Caki2 (cell line): ENCODE results near the gene CREG1. TPM values are rescaled to one million over a fixed set of nuclear protein-coding genes. Genes with fewer than 3 reads are reported as not detected.

Experiments
- DNase-seq: peaks from one replicate; pipeline ENCODE4 v3.0.0-alpha.2; 2015; ENCODE audit warnings: low read depth
- in situ Hi-C: cut with HindIII; loops from 2 replicates; pipeline ENCODE4 v1.10.0; 2016; ENCODE audit warnings: low sequenced_read_pairs, low pct_unique_long_range_greater_than_20kb, mixed read lengths
- total RNA-seq: library from RNA; depleted of rRNA; stranded (reverse); fragments of >200 nt; shearing (Covaris generic); gene quantifications from 2 replicates; pipeline ENCODE4 v1.2.3, GENCODE V29; 2014; ENCODE audit warnings: low replicate concordance

Gene CREG1
- total RNA-seq, 1 experiment from 2014 or later, result 221 TPM

GRCh38 chr1:167516404-167517388 lies 36.9 kb downstream of the CREG1 start:
- in situ Hi-C loops, result no loop called here
- DNase-seq, result no peak

GRCh38 chr1:167515893-167516321 lies 37.7 kb downstream of the CREG1 start:
- in situ Hi-C loops, result no loop called here
- DNase-seq, result no peak

- in situ Hi-C loops, result no loop called here
- no peak for DNase-seq
Measured at GRCh38 chr1:167515461-167515860, 38.1 kb downstream of the CREG1 start.

GRCh38 chr1:167514288-167514687 lies 39.3 kb downstream of the CREG1 start:
- in situ Hi-C loops, result no loop called here

GRCh38 chr1:167512046-167512654 lies 41.4 kb downstream of the CREG1 start:
- no peak for DNase-seq
- in situ Hi-C loops, result no loop called here

More at GRCh38 chr1:167514288-167514687, 39.3 kb downstream of the CREG1 start:
- no peak for DNase-seq

- no peak for DNase-seq
- in situ Hi-C loops, result no loop called here
Measured at GRCh38 chr1:167511374-167511986, 42.1 kb downstream of the CREG1 start.

GRCh38 chr1:167510881-167511280 lies 42.7 kb downstream of the CREG1 start:
- no peak for DNase-seq
- in situ Hi-C loops, result no loop called here

GRCh38 chr1:167510244-167510643 lies 43.3 kb downstream of the CREG1 start:
- in situ Hi-C loops, result no loop called here
- DNase-seq, result no peak

GRCh38 chr1:167509587-167509986 lies 44.0 kb downstream of the CREG1 start:
- in situ Hi-C loops, result no loop called here
- no peak for DNase-seq

GRCh38 chr1:167507719-167508118 lies 45.8 kb downstream of the CREG1 start:
- DNase-seq, result no peak
- in situ Hi-C loops, result no loop called here

GRCh38 chr1:167504467-167504827 lies 49.1 kb downstream of the CREG1 start:
- DNase-seq, result no peak
- in situ Hi-C loops, result no loop called here

GRCh38 chr1:167503626-167504466 lies 49.7 kb downstream of the CREG1 start:
- no peak for DNase-seq
- in situ Hi-C loops, result no loop called here

- in situ Hi-C loops, result no loop called here
- DNase-seq, result no peak
Measured at GRCh38 chr1:167502719-167503462, 50.7 kb downstream of the CREG1 start.

GRCh38 chr1:167502192-167502551 lies 51.4 kb downstream of the CREG1 start:
- DNase-seq, result no peak

GRCh38 chr1:167501515-167502191 lies 51.9 kb downstream of the CREG1 start:
- in situ Hi-C loops, result no loop called here
- DNase-seq, result no peak

More at GRCh38 chr1:167502192-167502551, 51.4 kb downstream of the CREG1 start:
- in situ Hi-C loops, result no loop called here

GRCh38 chr1:167500283-167500860 lies 53.2 kb downstream of the CREG1 start:
- no peak for DNase-seq
- in situ Hi-C loops, result no loop called here

- in situ Hi-C loops, result no loop called here
- DNase-seq, result no peak
Measured at GRCh38 chr1:167499664-167500101, 53.9 kb downstream of the CREG1 start.
